BE2C (cell line): Measurements from ENCODE around the gene SRRM1. TPM values are rescaled to one million over a fixed set of nuclear protein-coding genes. Genes with fewer than 3 reads are reported as not detected.

Experiments
- DNase-seq: peaks from one replicate; pipeline ENCODE4 v3.0.0-alpha.2; 2020
- H3K27me3 ChIP-seq: fragments of 250-450 bp; sonication (Bioruptor Pico); 2 replicates; pipeline ENCODE4 v1.5.1; 2020; ENCODE audit warnings: mild to moderate bottlenecking
- H3K36me3 ChIP-seq: fragments of 250-450 bp; sonication (Bioruptor Pico); 2 replicates; pipeline ENCODE4 v1.5.1; 2020; ENCODE audit warnings: mild to moderate bottlenecking
- H3K4me1 ChIP-seq: fragments of 250-450 bp; sonication (Bioruptor Pico); 2 replicates; pipeline ENCODE4 v1.5.1; 2020
- H3K4me3 ChIP-seq: 2 replicates; pipeline ENCODE4 v1.5.1; 2011; ENCODE audit warnings: low read depth, low read length
- H3K9me3 ChIP-seq: fragments of 250-450 bp; sonication (Bioruptor Pico); 2 replicates; pipeline ENCODE4 v1.5.1; 2020
- CTCF ChIP-seq: IDR thresholded peaks from 2 replicates; pipeline ENCODE4 v1.5.1; 2012; ENCODE audit warnings: mild to moderate bottlenecking, low read depth, low read length
- polyA plus RNA-seq: library from polyadenylated mRNA; unstranded; fragments of >200 nt; gene quantifications from one replicate; pipeline ENCODE4 v1.2.1, GENCODE V29; 2012; ENCODE audit warnings: low read depth, missing spikeins; ENCODE audit not compliant: insufficient read length, insufficient read depth

Gene SRRM1
- 41.5 TPM for polyA plus RNA-seq

GRCh38 chr1:24642481-24643362 is at the start of gene SRRM1:
SRRM1 (plus strand) TSS chr1:24643302; CDS start chr1:24643327, 25 bp downstream.
- DNase-seq = peak; percentile 94
- peak within 1 kb of the TSS; percentile 86 for H3K4me3 ChIP-seq

GRCh38 chr1:24594328-24594598 is 48.8 kb upstream of the SRRM1 start:
- H3K9me3 ChIP-seq = no peaks in the 10 kb centered on the region
- no peak overlapping the region for H3K4me3 ChIP-seq
- H3K27me3 ChIP-seq = no peaks in the 10 kb centered on the region
- no peaks in the 10 kb centered on the region for H3K4me1 ChIP-seq
- no peak for TF ChIP-seq CTCF
- no peak for DNase-seq
- no peaks in the 10 kb centered on the region for H3K36me3 ChIP-seq

More at GRCh38 chr1:24642481-24643362, at the start of gene SRRM1:
- H3K36me3 ChIP-seq = peaks cover 23% of the 10 kb centered on the region
- no peak for TF ChIP-seq CTCF
- H3K9me3 ChIP-seq = no peaks in the 10 kb centered on the region
- no peaks in the 10 kb centered on the region for H3K4me1 ChIP-seq
- no peaks in the 10 kb centered on the region for H3K27me3 ChIP-seq

GRCh38 chr1:24596401-24596880 is 46.7 kb upstream of the SRRM1 start:
- Histone ChIP-seq H3K4me3 (no peak overlapping the region), H3K36me3 (no peaks in the 10 kb centered on the region), H3K27me3 (no peaks in the 10 kb centered on the region), H3K9me3 (no peaks in the 10 kb centered on the region), H3K4me1 (no peaks in the 10 kb centered on the region)
- DNase-seq = no peak
- TF ChIP-seq CTCF = no peak

GRCh38 chr1:24599265-24599664 is 43.8 kb upstream of the SRRM1 start:
- no peak for DNase-seq
- Histone ChIP-seq H3K4me1 (no peaks in the 10 kb centered on the region), H3K9me3 (no peaks in the 10 kb centered on the region), H3K4me3 (no peak overlapping the region), H3K27me3 (no peaks in the 10 kb centered on the region), H3K36me3 (no peaks in the 10 kb centered on the region)
- no peak for TF ChIP-seq CTCF

GRCh38 chr1:24600551-24600950 is 42.6 kb upstream of the SRRM1 start:
- TF ChIP-seq CTCF = no peak
- Histone ChIP-seq H3K4me1 (no peaks in the 10 kb centered on the region), H3K9me3 (no peaks in the 10 kb centered on the region), H3K36me3 (no peaks in the 10 kb centered on the region), H3K4me3 (no peak overlapping the region), H3K27me3 (no peaks in the 10 kb centered on the region)
- no peak for DNase-seq
